Activated CD4-positive, alpha-beta T cell treated with anti-CD3 and anti-CD28 coated beads, Interleukin-2, amount 50 U/mL, for 48 hours (primary cell): ENCODE measurements around the gene BMPER.

Experiments used
- DNase-seq, 2 experiments: peaks; one replicate each; pipeline ENCODE4 v3.0.0-alpha.2; 2020

Gene BMPER

GRCh38 chr7:33905389-33906032 lies at the start of gene BMPER:
Gene BMPER (plus strand): TSS chr7:33905539. CDS start chr7:33905614, 75 bp downstream.
- peak; percentile 15 to 22 for DNase-seq

- no peak for DNase-seq
Measured at GRCh38 chr7:33861947-33862346, 43.4 kb upstream of the BMPER start.

GRCh38 chr7:33862946-33863814 lies 42.2 kb upstream of the BMPER start:
- DNase-seq, result no peak

- no peak for DNase-seq
Measured at GRCh38 chr7:33868166-33868565, 37.2 kb upstream of the BMPER start.

- no peak for DNase-seq
Measured at GRCh38 chr7:33869176-33869575, 36.2 kb upstream of the BMPER start.

- DNase-seq, result no peak
Measured at GRCh38 chr7:33870120-33870519, 35.2 kb upstream of the BMPER start.

- no peak for DNase-seq
Measured at GRCh38 chr7:33872870-33873269, 32.5 kb upstream of the BMPER start.

GRCh38 chr7:33873518-33873917 lies 31.8 kb upstream of the BMPER start:
- no peak for DNase-seq

- no peak for DNase-seq
Measured at GRCh38 chr7:33873981-33874750, 31.2 kb upstream of the BMPER start.

- no peak for DNase-seq
Measured at GRCh38 chr7:33874943-33875342, 30.4 kb upstream of the BMPER start.

GRCh38 chr7:33876596-33877274 lies 28.6 kb upstream of the BMPER start:
- no peak for DNase-seq

GRCh38 chr7:33880787-33881186 lies 24.6 kb upstream of the BMPER start:
- no peak for DNase-seq

GRCh38 chr7:33881316-33881715 lies 24.0 kb upstream of the BMPER start:
- DNase-seq, result no peak

GRCh38 chr7:33882040-33882837 lies 23.1 kb upstream of the BMPER start:
- no peak for DNase-seq

GRCh38 chr7:33882950-33883670 lies 22.2 kb upstream of the BMPER start:
- no peak for DNase-seq

GRCh38 chr7:33883671-33883965 lies 21.7 kb upstream of the BMPER start:
- DNase-seq, result no peak

GRCh38 chr7:33885290-33886148 lies 19.8 kb upstream of the BMPER start:
- DNase-seq, result no peak

- DNase-seq, result no peak
Measured at GRCh38 chr7:33886149-33886623, 19.2 kb upstream of the BMPER start.

- DNase-seq, result no peak
Measured at GRCh38 chr7:33887266-33887975, 17.9 kb upstream of the BMPER start.

GRCh38 chr7:33888166-33888565 lies 17.2 kb upstream of the BMPER start:
- DNase-seq, result no peak
